H1 (cell line): Measurements from ENCODE around the gene CRTC3. TPM values are rescaled to one million over a fixed set of nuclear protein-coding genes. Genes with fewer than 3 reads are reported as not detected.

Experiments used
- CTCF ChIA-PET: fragments of 300-600 bp; sonication (Branson Sonifier 250); formaldehyde crosslinking; loops from one replicate; lab custom pipeline; 2021; ENCODE audit not compliant: partially characterized antibody; lab: Charles Lee
- POLR2A ChIA-PET: fragments of 300-600 bp; sonication (Branson Sonifier 250); formaldehyde crosslinking; loops from one replicate; lab custom pipeline; 2021; ENCODE audit warnings: inconsistent platforms; ENCODE audit not compliant: partially characterized antibody; lab: Charles Lee
- DNase-seq, 2 experiments: peaks; one replicate each; pipeline versions ENCODE4 v3.0.0 to v3.0.0-alpha.2; 2010 to 2022; ENCODE audit warnings: low spot score in 2 of 2, low read depth in 1 of 2, mixed read lengths in 1 of 2
- FAIRE-seq: peaks from 2 replicates; lab custom pipeline; 2011; peaks lifted over from hg19 to GRCh38; lab: Jason Lieb, UNC
- H2AFZ ChIP-seq: 2 replicates; pipeline ENCODE4 v1.8.1; 2012; ENCODE audit warnings: low read length, inconsistent platforms
- H2AK5ac ChIP-seq: 2 replicates; pipeline ENCODE4 v1.6.1; 2013; ENCODE audit warnings: low read depth, low read length
- H2BK120ac ChIP-seq: replicated peaks from 2 replicates; pipeline ENCODE3; 2013; ENCODE audit warnings: low read depth, low read length, inconsistent platforms
- H2BK12ac ChIP-seq: 2 replicates; pipeline ENCODE4 v1.6.1; 2013; ENCODE audit warnings: low read depth, low read length
- H2BK15ac ChIP-seq: 2 replicates; pipeline ENCODE4 v1.6.1; 2013; ENCODE audit warnings: low read length
- H2BK20ac ChIP-seq: 2 replicates; pipeline ENCODE4 v1.6.1; 2013; ENCODE audit warnings: low read length
- H2BK5ac ChIP-seq: 2 replicates; pipeline ENCODE4 v1.6.1; 2013; ENCODE audit warnings: low read depth, low read length
- H3K14ac ChIP-seq: 2 replicates; pipeline ENCODE4 v1.6.1; 2013; ENCODE audit warnings: inconsistent platforms; ENCODE audit not compliant: insufficient read length
- H3K18ac ChIP-seq: 2 replicates; pipeline ENCODE4 v1.6.1; 2013; ENCODE audit warnings: low read length; ENCODE audit errors: extremely low read depth
- H3K23ac ChIP-seq: 2 replicates; pipeline ENCODE4 v1.6.1; 2013; ENCODE audit warnings: inconsistent platforms; ENCODE audit not compliant: insufficient read length
- H3K23me2 ChIP-seq: 2 replicates; pipeline ENCODE4 v1.6.1; 2013; ENCODE audit warnings: low read depth, low read length
- H3K27ac ChIP-seq: 2 replicates; pipeline ENCODE4 v1.6.1; 2011; ENCODE audit warnings: low read depth, low read length, inconsistent platforms
- H3K27me3 ChIP-seq, 4 experiments: replicated peaks in 1 of 4; 1 replicate in 1 of 4; 2 replicates in 3 of 4; pipeline versions ENCODE4 v1.6.1 to v1.8.1; 2011 to 2013; ENCODE audit warnings: low read length in 3 of 4, mild to moderate bottlenecking in 3 of 4, inconsistent platforms in 2 of 4, mixed read lengths in 2 of 4, moderate library complexity in 1 of 4; ENCODE audit not compliant: control insufficient read depth in 3 of 4, insufficient read depth in 3 of 4; ENCODE audit errors: extremely low read depth in 1 of 4
- H3K36me3 ChIP-seq, 4 experiments: 2 replicates each; pipeline versions ENCODE4 v1.6.1 to v1.8.1; 2011 to 2013; ENCODE audit warnings: mild to moderate bottlenecking in 4 of 4, low read length in 3 of 4, moderate library complexity in 2 of 4, control low read depth in 1 of 4, inconsistent platforms in 1 of 4; ENCODE audit not compliant: insufficient read depth in 4 of 4, control insufficient read depth in 2 of 4
- H3K4ac ChIP-seq: replicated peaks from 2 replicates; pipeline ENCODE3; 2013; ENCODE audit warnings: low read length, low read depth, mixed read lengths, inconsistent platforms; ENCODE audit not compliant: insufficient read length
- H3K4me1 ChIP-seq, 4 experiments: replicated peaks in 1 of 4; 1 replicate in 1 of 4; 2 replicates in 3 of 4; pipeline versions ENCODE4 v1.6.1 to v1.8.1; 2011 to 2013; ENCODE audit warnings: low read length in 3 of 4, inconsistent platforms in 2 of 4, mixed read lengths in 1 of 4; ENCODE audit not compliant: insufficient read depth in 4 of 4, control insufficient read depth in 3 of 4
- H3K4me2 ChIP-seq, 2 experiments: 2 replicates each; pipeline versions ENCODE4 v1.6.1 to v1.8.1; 2011 to 2013; ENCODE audit warnings: low read depth in 2 of 2, low read length in 2 of 2, control low read depth in 1 of 2, inconsistent platforms in 1 of 2, mild to moderate bottlenecking in 1 of 2; ENCODE audit not compliant: insufficient read depth in 1 of 2
- H3K4me3 ChIP-seq, 4 experiments: fragments of 200-600, 300-600 bp in 1 of 4; sonication (generic), shearing (Covaris generic), sonication (Bioruptor Twin) in 1 of 4; 2 replicates each; pipeline versions ENCODE4 v1.5.1 to v1.8.1; 2011 to 2016; ENCODE audit warnings: low read length in 4 of 4, low read depth in 3 of 4, control low read depth in 2 of 4, inconsistent platforms in 2 of 4, mild to moderate bottlenecking in 2 of 4, mixed read lengths in 1 of 4, moderate library complexity in 1 of 4; ENCODE audit not compliant: insufficient read depth in 2 of 4; ENCODE audit errors: extremely low read depth in 1 of 4
- H3K56ac ChIP-seq: replicated peaks from 2 replicates; pipeline ENCODE3; 2013; ENCODE audit warnings: low read depth, mild to moderate bottlenecking, mixed read lengths, low read length, inconsistent platforms; ENCODE audit not compliant: insufficient read length
- H3K79me1 ChIP-seq: 2 replicates; pipeline ENCODE4 v1.6.1; 2013; ENCODE audit warnings: low read depth, low read length, control low read depth
- H3K79me2 ChIP-seq, 2 experiments: 2 replicates each; pipeline versions ENCODE4 v1.6.1 to v1.8.1; 2012 to 2013; ENCODE audit warnings: low read length in 2 of 2, mild to moderate bottlenecking in 2 of 2, inconsistent platforms in 1 of 2; ENCODE audit not compliant: insufficient read depth in 2 of 2, control insufficient read depth in 1 of 2
- H3K9ac ChIP-seq, 4 experiments: replicated peaks in 1 of 4; 1 replicate in 1 of 4; 2 replicates in 3 of 4; pipeline versions ENCODE4 v1.6.1 to v1.8.1; 2011 to 2013; ENCODE audit warnings: low read depth in 3 of 4, low read length in 3 of 4, control low read depth in 2 of 4, mild to moderate bottlenecking in 2 of 4, moderate library complexity in 2 of 4, inconsistent platforms in 1 of 4; ENCODE audit errors: extremely low read depth in 1 of 4
- H3K9me3 ChIP-seq, 2 experiments: 2 replicates each; pipeline versions ENCODE4 v1.6.1 to v1.8.1; 2012 to 2013; ENCODE audit warnings: mild to moderate bottlenecking in 2 of 2, moderate library complexity in 2 of 2, control low read depth in 1 of 2, inconsistent platforms in 1 of 2, low read depth in 1 of 2, low read length in 1 of 2, mixed read lengths in 1 of 2; ENCODE audit not compliant: insufficient read depth in 2 of 2
- H4K20me1 ChIP-seq, 2 experiments: replicated peaks in 1 of 2; 2 replicates each; pipeline versions ENCODE3 to v1.8.1; 2011 to 2013; ENCODE audit warnings: inconsistent platforms in 2 of 2, low read length in 2 of 2, mild to moderate bottlenecking in 1 of 2; ENCODE audit not compliant: insufficient read depth in 2 of 2, control insufficient read depth in 1 of 2
- H4K5ac ChIP-seq: 2 replicates; pipeline ENCODE4 v1.6.1; 2013; ENCODE audit warnings: low read length, low read depth, mixed read lengths, inconsistent platforms; ENCODE audit not compliant: insufficient read length
- H4K8ac ChIP-seq: 2 replicates; pipeline ENCODE4 v1.8.0; 2013; ENCODE audit warnings: mild to moderate bottlenecking, moderate library complexity, low read length, inconsistent platforms; ENCODE audit not compliant: insufficient read depth; ENCODE audit errors: extremely low read depth
- H4K91ac ChIP-seq: replicated peaks from 2 replicates; pipeline ENCODE3; 2013; ENCODE audit warnings: low read length, mixed read lengths, inconsistent platforms; ENCODE audit not compliant: insufficient read length
- WGBS, 2 experiments: shearing (Covaris generic) in 1 of 2; methylation state at CpG; one replicate each; pipeline versions ENCODE4 v1.1.6 to v1.1.7; 2013 to 2015; ENCODE audit warnings: low lambda C conversion rate in 2 of 2, mixed read lengths in 2 of 2, inconsistent platforms in 1 of 2, low coverage in 1 of 2, missing lambda C conversion rate in 1 of 2; ENCODE audit not compliant: insufficient replicate concordance in 2 of 2, insufficient coverage in 1 of 2, insufficient read length in 1 of 2; ENCODE audit errors: extremely low coverage in 1 of 2, missing lambda C conversion rate in 1 of 2; 5-methylcytosine and 5-hydroxymethylcytosine counted together
- polyA plus RNA-seq, 7 experiments: library from polyadenylated mRNA; depleted of rRNA in 3 of 7; stranded (reverse) in 5 of 7; unstranded in 2 of 7; fragments of >200 nt in 5 of 7; fragments of 200-250 nt in 2 of 7; gene quantifications; 1 replicate in 5 of 7; 2 replicates in 1 of 7; 4 replicates in 1 of 7; pipeline versions ENCODE4 v1.2.1 to v1.2.3, GENCODE V29; 2011 to 2013; ENCODE audit warnings: missing spikeins in 2 of 7, mixed read lengths in 2 of 7
- total RNA-seq: library from RNA; stranded (reverse); fragmentation: NEBNext Ultra II Directional; extraction: Animal tissue kit (Norgen Biotek cat#: 25700); gene quantifications from 2 replicates; pipeline ENCODE4 v1.2.1, GENCODE V29; 2021

Gene CRTC3
- total and polyA plus RNA-seq, 2 of the 8 experiments (the other 6 are each of a cell fraction or from before 2014, with no cell fraction given), result 5.0 to 5.3 TPM

- Histone ChIP-seq H3K27ac (no peak overlapping the region), H2AK5ac (no peak overlapping the region), H4K8ac (no peak overlapping the region)
Measured at GRCh38 chr15:90675464-90675863, 145.7 kb downstream of the CRTC3 start.

More at GRCh38 chr15:90675464-90675863, 145.7 kb downstream of the CRTC3 start:
- Histone ChIP-seq H3K56ac (no peak overlapping the region), H3K4me1 (no peaks in the 10 kb centered on the region), H4K91ac (no peak overlapping the region), H3K14ac (no peak overlapping the region), H3K79me1 (no peaks in the 10 kb centered on the region), H3K9me3 (no peaks in the 10 kb centered on the region), H4K5ac (no peak overlapping the region), H3K9ac (no peak overlapping the region), H2BK20ac (no peak overlapping the region), H3K23me2 (no peaks in the 10 kb centered on the region), H3K18ac (no peak overlapping the region), H3K4me3 (no peak overlapping the region), H2BK120ac (no peak overlapping the region), H4K20me1 (no peaks in the 10 kb centered on the region), H3K27me3 (no peaks in the 10 kb centered on the region), H2BK5ac (no peak overlapping the region), H2BK15ac (no peak overlapping the region), H3K79me2 (no peaks in the 10 kb centered on the region), H2AFZ (no peak overlapping the region), H3K4me2 (no peak overlapping the region), H3K23ac (no peak overlapping the region), H2BK12ac (no peak overlapping the region), H3K4ac (no peak overlapping the region), H3K36me3 (no peaks in the 10 kb centered on the region)
- FAIRE-seq (no peak), DNase-seq (no peak)
- CTCF ChIA-PET, result interaction anchor here (0.6 to 1.3 kb wide), 3 partner anchors 11 to 282 kb away, joined by 3 to 4 read pairs (median 3); no protein-coding TSS in a partner anchor
- WGBS, 2 experiments, result 91% methylated on average over 5 of the region's 5 CpGs; no CpG with 5 or more reads in 1 of the 2 experiments
- POLR2A ChIA-PET, result no interaction called here
